Upper lobe of left lung (tissue), 6 donors: Measurements from ENCODE around the gene FLNB. TPM values are rescaled to one million over a fixed set of nuclear protein-coding genes. Genes with fewer than 3 reads are reported as not detected.

Source experiments
- ATAC-seq, 2 donors: fragments of 200-7000 bp; cut with Tn5 transposase; one replicate each; pipeline ENCODE4 v1.9.1; 2022; ENCODE audit warnings: mild to moderate bottlenecking in 2 of 2, moderate library complexity in 2 of 2; ENCODE audit not compliant: low FRiP score in 2 of 2
- DNase-seq, 2 donors: peaks; one replicate each; pipeline ENCODE4 v3.0.0-alpha.2; 2019 to 2020
- H3K27ac ChIP-seq, 4 donors: fragments of 200-600 bp; sonication (generic); one replicate each; pipeline ENCODE4 v1.5.1; 2016 to 2019
- H3K27me3 ChIP-seq, 4 donors: fragments of 200-600 bp; sonication (generic); one replicate each; pipeline ENCODE4 v1.5.1; 2017 to 2019
- H3K36me3 ChIP-seq, 4 donors: fragments of 200-600 bp; sonication (generic); one replicate each; pipeline ENCODE4 v1.5.1; 2016 to 2019
- H3K4me1 ChIP-seq, 4 donors: fragments of 200-600 bp; sonication (generic); one replicate each; pipeline ENCODE4 v1.5.1; 2018 to 2019
- H3K4me3 ChIP-seq, 4 donors: fragments of 200-600 bp; sonication (generic); one replicate each; pipeline ENCODE4 v1.5.1; 2017 to 2019; ENCODE audit warnings: mild to moderate bottlenecking in 2 of 4, moderate library complexity in 1 of 4
- H3K9me3 ChIP-seq, 4 donors: fragments of 200-600 bp; sonication (generic); one replicate each; pipeline ENCODE4 v1.5.1; 2018 to 2019
- EP300 ChIP-seq, 4 donors: sonication (generic); formaldehyde crosslinking; IDR thresholded peaks; one replicate each; pipeline ENCODE4 v1.5.1; 2017; ENCODE audit warnings: antibody characterized with exemption in 4 of 4, control low read depth in 2 of 4
- POLR2A ChIP-seq, 4 donors: fragments of 450-650 bp; IDR thresholded peaks; one replicate each; pipeline ENCODE4 v1.5.1; 2016 to 2017; ENCODE audit warnings: antibody characterized with exemption in 4 of 4, mild to moderate bottlenecking in 2 of 4
- POLR2AphosphoS5 ChIP-seq, 2 donors: sonication (generic); formaldehyde crosslinking; IDR thresholded peaks; one replicate each; pipeline ENCODE4 v1.5.1; 2017; ENCODE audit warnings: antibody characterized with exemption in 2 of 2
- WGBS, 2 donors: methylation state at CpG; one replicate each; pipeline ENCODE4 v1.1.5; 2017 to 2018; 5-methylcytosine and 5-hydroxymethylcytosine counted together
- total RNA-seq, 6 donors: library from RNA; depleted of rRNA in 4 of 6; stranded (reverse); fragments of >200 nt in 4 of 6; gene quantifications; one replicate each; pipeline versions ENCODE4 v1.1.0 to v1.2.1, GENCODE V29; 2016 to 2021
- TF ChIP-seq, protein P1 (sequence below), 6 experiments: fragments of 450-650 bp in 4 of 6; fragments of 200-600 bp in 2 of 6; sonication (generic) in 2 of 6; IDR thresholded peaks; one replicate each; pipeline ENCODE4 v1.5.1; 2016 to 2019; ENCODE audit warnings: antibody characterized with exemption in 6 of 6
- donor health status: DM: no; HTN: no; CAD: no; lungs with moderate emphysema.
- donor health status: DM: no; HTN: yes; CAD: no; lungs with severe emphysema.

The FLNB gene
- total RNA-seq, 6 donors from 2014 or later, result 101 to 193 (median 127) TPM

DNA sequence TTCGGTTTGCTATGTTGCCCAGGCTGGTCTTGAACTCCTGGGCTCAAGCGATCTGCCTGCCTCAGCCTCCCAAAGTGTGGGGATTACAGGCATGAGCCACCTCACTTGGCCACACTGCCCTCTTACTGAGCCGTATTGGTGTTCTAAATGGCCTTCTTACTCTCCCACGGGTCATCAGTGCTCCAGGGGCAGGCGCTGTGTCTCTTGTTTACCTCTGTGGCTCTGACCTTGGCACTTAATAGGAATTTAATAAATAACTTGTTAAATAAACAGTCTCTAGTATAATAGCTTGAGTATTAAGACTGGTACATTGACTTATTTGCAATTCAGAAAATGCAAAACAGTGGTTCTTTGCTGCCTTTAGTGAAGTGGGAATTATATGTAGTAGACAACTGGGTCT, 13.7 kb downstream of the FLNB start:
- DNase-seq, result no peak
- Histone ChIP-seq H3K4me3 (no peak overlapping the region), H3K4me1 (peaks cover 9 to 36% (median 22%) of the 10 kb centered on the region in 4 donors), H3K9me3 (no peaks in the 10 kb centered on the region), H3K36me3 (no peaks in the 10 kb centered on the region), H3K27me3 (no peaks in the 10 kb centered on the region), H3K27ac (peak overlapping the region in 2 of 4 donors; percentile 66 to 75)
- no peak for TF ChIP-seq POLR2A (IDR thresholded peaks at IDR 0.05)
- TF ChIP-seq POLR2AphosphoS5 (IDR thresholded peaks at IDR 0.05), result no peak
- TF ChIP-seq, protein P1, sequence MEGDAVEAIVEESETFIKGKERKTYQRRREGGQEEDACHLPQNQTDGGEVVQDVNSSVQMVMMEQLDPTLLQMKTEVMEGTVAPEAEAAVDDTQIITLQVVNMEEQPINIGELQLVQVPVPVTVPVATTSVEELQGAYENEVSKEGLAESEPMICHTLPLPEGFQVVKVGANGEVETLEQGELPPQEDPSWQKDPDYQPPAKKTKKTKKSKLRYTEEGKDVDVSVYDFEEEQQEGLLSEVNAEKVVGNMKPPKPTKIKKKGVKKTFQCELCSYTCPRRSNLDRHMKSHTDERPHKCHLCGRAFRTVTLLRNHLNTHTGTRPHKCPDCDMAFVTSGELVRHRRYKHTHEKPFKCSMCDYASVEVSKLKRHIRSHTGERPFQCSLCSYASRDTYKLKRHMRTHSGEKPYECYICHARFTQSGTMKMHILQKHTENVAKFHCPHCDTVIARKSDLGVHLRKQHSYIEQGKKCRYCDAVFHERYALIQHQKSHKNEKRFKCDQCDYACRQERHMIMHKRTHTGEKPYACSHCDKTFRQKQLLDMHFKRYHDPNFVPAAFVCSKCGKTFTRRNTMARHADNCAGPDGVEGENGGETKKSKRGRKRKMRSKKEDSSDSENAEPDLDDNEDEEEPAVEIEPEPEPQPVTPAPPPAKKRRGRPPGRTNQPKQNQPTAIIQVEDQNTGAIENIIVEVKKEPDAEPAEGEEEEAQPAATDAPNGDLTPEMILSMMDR (IDR thresholded peaks at IDR 0.05), result no peak
- TF ChIP-seq EP300 (IDR thresholded peaks at IDR 0.05), result no peak
- no peak for ATAC-seq
- WGBS, 2 donors, result 70 to 75% methylated on average over 5 of the region's 5 CpGs

DNA sequence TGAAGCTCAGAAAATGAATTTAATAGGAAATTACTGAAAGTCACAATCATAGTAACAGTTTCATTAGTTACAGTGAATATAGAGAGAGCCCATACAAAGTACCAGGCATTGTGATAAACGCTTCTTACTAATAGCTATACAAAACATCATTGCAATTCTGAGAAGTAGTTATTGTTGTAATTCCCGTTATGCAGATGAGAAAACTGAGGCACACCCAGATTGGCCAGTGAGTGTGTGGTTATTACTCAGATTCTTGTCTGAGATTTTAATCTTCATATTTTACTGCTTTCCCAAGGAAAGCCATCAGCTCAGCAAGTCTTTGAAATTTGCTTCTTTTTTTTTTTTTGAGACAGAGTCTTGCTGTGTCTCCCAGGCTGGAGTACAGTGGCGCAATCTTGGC, 14.3 kb downstream of the FLNB start:
- TF ChIP-seq POLR2AphosphoS5 (IDR thresholded peaks at IDR 0.05) (no peak), EP300 (IDR thresholded peaks at IDR 0.05) (no peak), POLR2A (IDR thresholded peaks at IDR 0.05) (no peak)
- TF ChIP-seq, protein P1 (IDR thresholded peaks at IDR 0.05), result no peak
- H3K4me1 ChIP-seq, result peaks cover 9 to 36% (median 22%) of the 10 kb centered on the region in 4 donors
- DNase-seq (no peak), ATAC-seq (no peak)
- no peaks in the 10 kb centered on the region for H3K36me3 ChIP-seq
- 88 to 90% methylated on average over 3 of the region's 3 CpGs for WGBS, 2 donors
- no peak overlapping the region for H3K4me3 ChIP-seq
- no peaks in the 10 kb centered on the region for H3K27me3 ChIP-seq
- H3K27ac ChIP-seq, result no peak overlapping the region
- no peaks in the 10 kb centered on the region for H3K9me3 ChIP-seq

DNA sequence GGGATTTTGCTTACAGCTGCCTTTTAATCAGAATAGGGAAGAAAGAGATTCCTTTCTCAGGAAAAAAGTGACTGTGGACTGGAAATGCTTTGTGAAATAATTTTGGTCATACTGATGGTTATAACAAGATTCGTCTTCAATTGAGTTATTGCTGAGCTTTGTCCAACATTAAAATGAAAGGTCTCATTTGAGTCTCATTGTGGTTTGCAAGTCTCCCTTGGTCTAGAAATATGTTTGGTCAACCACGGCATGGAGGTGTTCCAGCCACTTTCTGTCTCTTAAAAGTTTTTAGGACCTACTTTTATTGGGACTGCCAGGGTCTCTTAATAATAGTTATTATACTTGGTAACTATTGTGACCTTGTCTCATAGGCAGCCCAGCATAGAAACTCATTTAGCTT, 15.3 kb downstream of the FLNB start:
- DNase-seq (no peak), ATAC-seq (no peak)
- WGBS, 2 donors, result 57 to 72% methylated on average over 2 of the region's 2 CpGs
- no peaks in the 10 kb centered on the region for H3K27me3 ChIP-seq
- TF ChIP-seq, protein P1 (IDR thresholded peaks at IDR 0.05), result no peak
- TF ChIP-seq EP300 (IDR thresholded peaks at IDR 0.05) (no peak), POLR2AphosphoS5 (IDR thresholded peaks at IDR 0.05) (no peak), POLR2A (IDR thresholded peaks at IDR 0.05) (no peak)
- no peak overlapping the region for H3K27ac ChIP-seq
- H3K36me3 ChIP-seq, result no peaks in the 10 kb centered on the region
- H3K4me3 ChIP-seq, result no peak overlapping the region
- H3K4me1 ChIP-seq, result peaks cover 9 to 36% (median 20%) of the 10 kb centered on the region in 4 donors
- no peaks in the 10 kb centered on the region for H3K9me3 ChIP-seq

DNA sequence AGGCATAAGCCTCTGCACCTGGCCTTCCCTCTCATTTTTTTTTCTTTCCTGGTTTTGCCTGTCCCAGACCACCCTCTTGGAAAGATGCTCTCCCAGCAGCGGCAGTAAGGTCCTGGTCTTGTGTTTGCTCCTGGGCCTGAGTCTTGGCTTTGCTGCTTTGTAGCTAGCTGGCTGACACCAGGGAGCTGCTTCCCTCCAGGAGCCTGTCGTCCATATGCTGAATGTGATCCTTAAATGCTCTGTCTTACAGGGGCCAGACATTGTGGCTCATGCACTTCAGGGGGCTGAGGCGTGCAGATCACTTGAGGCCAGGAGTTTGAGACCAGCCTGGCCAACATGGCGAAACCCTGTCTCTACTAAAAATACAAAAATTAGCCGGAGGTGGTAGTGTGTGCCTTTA, 17.2 kb downstream of the FLNB start:
- Histone ChIP-seq H3K4me3 (no peak overlapping the region), H3K27me3 (no peaks in the 10 kb centered on the region), H3K9me3 (no peaks in the 10 kb centered on the region), H3K4me1 (peaks cover 5 to 25% (median 15%) of the 10 kb centered on the region in 4 donors), H3K27ac (peak overlapping the region; percentile 42 to 70 (median 58)), H3K36me3 (no peaks in the 10 kb centered on the region)
- 73 to 76% methylated on average over 5 of the region's 5 CpGs for WGBS, 2 donors
- DNase-seq (no peak), ATAC-seq (no peak)
- TF ChIP-seq POLR2AphosphoS5 (IDR thresholded peaks at IDR 0.05) (no peak), EP300 (IDR thresholded peaks at IDR 0.05) (no peak), POLR2A (IDR thresholded peaks at IDR 0.05) (no peak)
- TF ChIP-seq, protein P1 (IDR thresholded peaks at IDR 0.05), result no peak

DNA sequence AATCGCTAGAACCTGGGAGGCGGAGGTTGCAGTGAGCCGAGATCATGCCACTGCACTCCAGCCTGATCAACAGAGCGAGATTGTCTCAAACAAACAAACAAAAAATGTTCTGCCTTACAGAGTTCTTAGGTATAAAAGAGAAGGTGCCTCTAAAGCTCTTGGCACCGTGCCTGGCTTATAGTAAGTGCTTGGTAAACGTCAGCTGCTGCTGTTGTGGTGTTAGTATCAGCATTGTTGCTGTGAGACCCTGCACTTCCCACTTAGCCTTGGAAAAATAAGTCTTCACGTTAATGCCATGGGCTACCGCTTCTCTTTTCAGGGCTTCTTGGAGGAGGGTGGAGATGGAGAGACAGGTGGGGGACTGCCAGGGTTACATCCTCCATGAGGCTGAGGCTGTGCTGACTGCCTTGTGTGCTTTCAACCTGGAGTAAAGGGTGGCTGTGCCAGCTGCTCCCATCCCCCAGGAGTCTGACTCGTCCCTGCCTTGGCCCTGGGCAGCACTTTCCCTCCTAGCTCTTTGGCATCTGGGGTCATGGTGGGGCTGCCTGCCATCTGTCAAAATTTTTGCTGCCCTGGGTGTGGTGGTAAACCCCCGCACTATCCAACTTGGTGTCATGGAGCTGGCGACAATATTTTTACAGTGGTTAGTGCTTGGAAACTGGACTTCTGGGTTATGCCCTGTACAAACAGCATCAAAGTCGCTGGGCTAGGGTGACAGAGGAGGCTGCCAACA, 17.8 kb downstream of the FLNB start:
- Histone ChIP-seq H3K27ac (peak overlapping the region; percentile 42 to 70 (median 58)), H3K36me3 (no peaks in the 10 kb centered on the region), H3K27me3 (no peaks in the 10 kb centered on the region), H3K4me3 (no peak overlapping the region), H3K9me3 (no peaks in the 10 kb centered on the region), H3K4me1 (peaks cover 0 to 19% (median 10%) of the 10 kb centered on the region in 4 donors)
- no peak for TF ChIP-seq EP300 (IDR thresholded peaks at IDR 0.05)
- no peak for TF ChIP-seq POLR2A (IDR thresholded peaks at IDR 0.05)
- no peak for TF ChIP-seq POLR2AphosphoS5 (IDR thresholded peaks at IDR 0.05)
- TF ChIP-seq, protein P1 (IDR thresholded peaks at IDR 0.05), result no peak
- ATAC-seq (peak; percentile 28 to 79), DNase-seq (peak in 1 of 2 donors; percentile 71)
- WGBS, 2 donors, result 42 to 58% methylated on average over 9 to 12 of the region's 12 CpGs
